Natural killer cell (primary cell): ENCODE measurements around the gene MTA2. TPM values are rescaled to one million over a fixed set of nuclear protein-coding genes. Genes with fewer than 3 reads are reported as not detected.

Experiments used
- ATAC-seq, 3 donors: fragments of 150-1000 bp in 2 of 3; fragments of 200-7000 bp in 1 of 3; cut with Tn5 transposase; 1 replicate in 1 of 3; 2 replicates in 2 of 3; pipeline ENCODE4 v1.10.0; 2021; ENCODE audit warnings: mild to moderate bottlenecking in 2 of 3, moderate library complexity in 2 of 3
- DNase-seq, 2 donors: peaks; one replicate each; pipeline versions ENCODE4 v3.0.0 to v3.0.0-alpha.2; 2013 to 2021; ENCODE audit warnings: mixed read lengths in 1 of 2
- H3K27ac ChIP-seq: one replicate; pipeline ENCODE4 v1.5.1; 2013; ENCODE audit warnings: mild to moderate bottlenecking, low read length
- H3K27me3 ChIP-seq: one replicate; pipeline ENCODE4 v1.6.1; 2013; ENCODE audit warnings: low read length; ENCODE audit not compliant: control insufficient read depth, insufficient read depth
- H3K36me3 ChIP-seq: one replicate; pipeline ENCODE4 v1.6.1; 2013; ENCODE audit warnings: low read length; ENCODE audit not compliant: control insufficient read depth, insufficient read depth
- H3K4me1 ChIP-seq: one replicate; pipeline ENCODE4 v1.6.1; 2013; ENCODE audit warnings: low read length; ENCODE audit not compliant: control insufficient read depth, insufficient read depth
- H3K4me3 ChIP-seq: one replicate; pipeline ENCODE4 v1.5.1; 2013; ENCODE audit warnings: low read length
- H3K9me3 ChIP-seq: one replicate; pipeline ENCODE4 v1.6.1; 2013; ENCODE audit warnings: low read length; ENCODE audit not compliant: control insufficient read depth, insufficient read depth
- H3K27ac Mint-ChIP-seq, 2 donors: one replicate each; pipeline ENCODE4 v1.8.0; 2022; ENCODE audit warnings: mild to moderate bottlenecking in 2 of 2, mixed read lengths in 2 of 2, moderate library complexity in 1 of 2
- H3K27me3 Mint-ChIP-seq, 2 donors: one replicate each; pipeline ENCODE4 v1.8.0; 2022; ENCODE audit warnings: low read depth in 2 of 2, mixed read lengths in 2 of 2
- H3K36me3 Mint-ChIP-seq: one replicate; pipeline ENCODE4 v1.8.0; 2022; ENCODE audit warnings: mixed read lengths
- H3K4me1 Mint-ChIP-seq, 2 donors: one replicate each; pipeline ENCODE4 v1.8.0; 2022; ENCODE audit warnings: mixed read lengths in 2 of 2
- H3K4me3 Mint-ChIP-seq: one replicate; pipeline ENCODE4 v1.8.0; 2022; ENCODE audit warnings: mild to moderate bottlenecking, moderate library complexity, mixed read lengths
- H3K9me3 Mint-ChIP-seq, 2 donors: one replicate each; pipeline ENCODE4 v1.8.0; 2022; ENCODE audit warnings: mixed read lengths in 2 of 2
- CTCF ChIP-seq: fragments of 200-600 bp; IDR thresholded peaks from one replicate; pipeline ENCODE4 v1.8.0; 2022; ENCODE audit warnings: antibody characterized with exemption
- WGBS: methylation state at CpG from one replicate; pipeline ENCODE4 v1.1.7; 2013; ENCODE audit warnings: missing lambda C conversion rate; ENCODE audit not compliant: insufficient coverage; 5-methylcytosine and 5-hydroxymethylcytosine counted together
- intact Hi-C: fragments of 100-400 bp; cut with micrococcal nuclease; formaldehyde crosslinking; loops from one replicate; pipeline ENCODE4 v1.14.2; 2022
- total RNA-seq, 4 donors: library from RNA; stranded (reverse); fragments of 120-200 nt in 1 of 4; gene quantifications; one replicate each; pipeline versions ENCODE4 v1.2.3 to v1.2.4, GENCODE V29; 2013 to 2022

MTA2 gene
- total RNA-seq, 3 donors from 2014 or later (not counting 1 experiment from before 2014, with no cell fraction given) = 254 to 305 (median 259) TPM

- H3K36me3 ChIP-seq = peaks cover 30% of the 10 kb centered on the region
- no peak overlapping the region for H3K4me3 ChIP-seq
- H3K36me3 Mint-ChIP-seq = no peaks in the 10 kb centered on the region
- DNase-seq = no peak
- no peak for ATAC-seq
- H3K27ac Mint-ChIP-seq = peak overlapping the region; percentile 74 to 98
- TF ChIP-seq CTCF = no peak
- peak overlapping the region; percentile 37 for H3K4me3 Mint-ChIP-seq
- H3K27me3 Mint-ChIP-seq = no peaks in the 10 kb centered on the region
- intact Hi-C loops = loop anchor here (5.0 kb wide), 1 partner anchor 93 kb away; the partner anchor contains the start of genes BSCL2 and GNG3
- WGBS = 82% methylated on average over 8 of the region's 8 CpGs
- H3K9me3 ChIP-seq = no peaks in the 10 kb centered on the region
- H3K4me1 Mint-ChIP-seq = peaks cover 18 to 41% of the 10 kb centered on the region in 2 donors
- no peak overlapping the region for H3K27ac ChIP-seq
- peaks cover 27% of the 10 kb centered on the region for H3K4me1 ChIP-seq
- H3K27me3 ChIP-seq = no peaks in the 10 kb centered on the region
- H3K9me3 Mint-ChIP-seq = no peaks in the 10 kb centered on the region
Measured at GRCh38 chr11:62614275-62614674, 12.6 kb upstream of the MTA2 start.

- H3K36me3 ChIP-seq = peaks cover 33% of the 10 kb centered on the region
- 86% methylated on average over 15 of the region's 15 CpGs for WGBS
- no peaks in the 10 kb centered on the region for H3K27me3 ChIP-seq
- ATAC-seq = no peak
- Mint-ChIP-seq H3K4me1 (peaks cover 18 to 48% of the 10 kb centered on the region in 2 donors), H3K4me3 (peak overlapping the region; percentile 61), H3K27ac (peak overlapping the region; percentile 74 to 98), H3K9me3 (no peaks in the 10 kb centered on the region), H3K27me3 (no peaks in the 10 kb centered on the region), H3K36me3 (no peaks in the 10 kb centered on the region)
- no peaks in the 10 kb centered on the region for H3K9me3 ChIP-seq
- no peak for DNase-seq
- peaks cover 27% of the 10 kb centered on the region for H3K4me1 ChIP-seq
- intact Hi-C loops = loop anchor here (1.0 to 5.0 kb wide), 3 partner anchors 8 to 94 kb away; partner anchors contain the start of genes B3GAT3, BSCL2, C11orf98 and CSKMT
- peak overlapping the region; percentile 89 for H3K27ac ChIP-seq
- no peak for TF ChIP-seq CTCF
- H3K4me3 ChIP-seq = no peak overlapping the region
Measured at GRCh38 chr11:62613291-62613778, 11.7 kb upstream of the MTA2 start.

- no peaks in the 10 kb centered on the region for H3K27me3 ChIP-seq
- DNase-seq = peak; percentile 86 to 91
- Mint-ChIP-seq H3K4me1 (peaks cover 18 to 52% of the 10 kb centered on the region in 2 donors), H3K9me3 (no peaks in the 10 kb centered on the region), H3K36me3 (no peaks in the 10 kb centered on the region), H3K4me3 (peak within 1 kb of the TSS; percentile 96), H3K27me3 (no peaks in the 10 kb centered on the region), H3K27ac (peak within 1 kb of the TSS; percentile 95 to 98)
- intact Hi-C loops = loop anchor here (1.0 to 5.0 kb wide), 3 partner anchors 9 to 95 kb away; partner anchors contain the start of genes B3GAT3, BSCL2, C11orf98 and CSKMT
- 3% methylated on average over 85 of the region's 91 CpGs for WGBS
- peak within 1 kb of the TSS; percentile 89 for H3K27ac ChIP-seq
- H3K4me3 ChIP-seq = peak within 1 kb of the TSS; percentile 64
- ATAC-seq = peak; percentile 75 to 89 (median 76)
- peaks cover 39% of the 10 kb centered on the region for H3K36me3 ChIP-seq
- peaks cover 27% of the 10 kb centered on the region for H3K4me1 ChIP-seq
- peak; percentile 97 for TF ChIP-seq CTCF
- H3K9me3 ChIP-seq = no peaks in the 10 kb centered on the region
Measured at GRCh38 chr11:62612366-62613290, 11.0 kb upstream of the MTA2 start, which contains the start of the genes EML3 and ROM1. EML3 (minus strand) TSS chr11:62612775; CDS start chr11:62612457, 318 bp downstream. ROM1 (plus strand) TSS chr11:62613257; CDS start chr11:62613282, 25 bp downstream.
